Measurements from ENCODE around the gene EP400. TPM values are rescaled to one million over a fixed set of nuclear protein-coding genes. Genes with fewer than 3 reads are reported as not detected.
"Not testable (repeated sequence)": the region's sequence is repeated elsewhere in the genome, so short reads cannot be mapped to it uniquely, and the experiment has no call there.

The EP400 gene
- total RNA-seq, 1 experiment from 2014 or later: 4.2 TPM

- DNase-seq (ENCODE audit: low read depth): no peak
Measured at GRCh38 chr12:132068250-132068649, 118.5 kb downstream of the EP400 start.

GRCh38 chr12:132069336-132069985, 119.7 kb downstream of the EP400 start:
- DNase-seq (ENCODE audit: low read depth): no peak

- DNase-seq (ENCODE audit: low read depth): no peak
Measured at GRCh38 chr12:132070298-132070697, 120.6 kb downstream of the EP400 start.

GRCh38 chr12:132071040-132071810, 121.5 kb downstream of the EP400 start:
- no peak for DNase-seq (ENCODE audit: low read depth)

- no peak for DNase-seq (ENCODE audit: low read depth)
Measured at GRCh38 chr12:132071830-132072384, 122.2 kb downstream of the EP400 start.

GRCh38 chr12:132074216-132074615, 124.5 kb downstream of the EP400 start:
- DNase-seq (ENCODE audit: low read depth): no peak

- DNase-seq (ENCODE audit: low read depth): no peak
Measured at GRCh38 chr12:132075026-132075713, 125.4 kb downstream of the EP400 start.

- no peak for DNase-seq (ENCODE audit: low read depth)
Measured at GRCh38 chr12:132075714-132076553, 126.2 kb downstream of the EP400 start.

GRCh38 chr12:132076711-132077110, 127.0 kb downstream of the EP400 start:
- DNase-seq (ENCODE audit: low read depth): no peak

- DNase-seq (ENCODE audit: low read depth): no peak
Measured at GRCh38 chr12:132077322-132078100, 127.8 kb downstream of the EP400 start.

- no peak for DNase-seq (ENCODE audit: low read depth)
Measured at GRCh38 chr12:132078190-132078589, 128.4 kb downstream of the EP400 start.

GRCh38 chr12:132079200-132079599, 129.5 kb downstream of the EP400 start:
- no peak for DNase-seq (ENCODE audit: low read depth)

- no peak for DNase-seq (ENCODE audit: low read depth)
Measured at GRCh38 chr12:132079695-132080094, 130.0 kb downstream of the EP400 start.

- not testable (repeated sequence) for DNase-seq (ENCODE audit: low read depth)
Measured at GRCh38 chr12:132080515-132080914, 130.8 kb downstream of the EP400 start.

GRCh38 chr12:132081423-132081822, 131.7 kb downstream of the EP400 start:
- no peak for DNase-seq (ENCODE audit: low read depth)

- no peak for DNase-seq (ENCODE audit: low read depth)
Measured at GRCh38 chr12:132083614-132083940, 133.8 kb downstream of the EP400 start.

GRCh38 chr12:132083941-132084620, 134.3 kb downstream of the EP400 start:
- peak; percentile 92 for DNase-seq (ENCODE audit: low read depth)

GRCh38 chr12:132084621-132085290, 135.0 kb downstream of the EP400 start:
- peak; percentile 57 for DNase-seq (ENCODE audit: low read depth)

- no peak for DNase-seq (ENCODE audit: low read depth)
Measured at GRCh38 chr12:132085291-132085635, 135.5 kb downstream of the EP400 start.

- no peak for DNase-seq (ENCODE audit: low read depth)
Measured at GRCh38 chr12:132089407-132089910, 139.7 kb downstream of the EP400 start.
